ENCODE measurements around the gene PPP1R13B. TPM values are rescaled to one million over a fixed set of nuclear protein-coding genes. Genes with fewer than 3 reads are reported as not detected.

PPP1R13B gene
- total RNA-seq, 1 donor from 2014 or later, result 53.0 TPM

- DNase-seq (ENCODE audit: low spot score in 2 of 2, unreplicated experiment in 2 of 2), result no peak
- Mint-ChIP-seq H3K36me3 (no peaks in the 10 kb centered on the region), H3K4me3 (no peak overlapping the region), H3K27me3 (ENCODE audit: low read depth) (no peaks in the 10 kb centered on the region), H3K9me3 (no peaks in the 10 kb centered on the region), H3K27ac (peak overlapping the region; percentile 76), H3K4me1 (peaks cover 24% of the 10 kb centered on the region)
- TF ChIP-seq CTCF (IDR thresholded peaks at IDR 0.05; ENCODE audit: unreplicated experiment), result no peak
These were observed 19.6 kb upstream of the PPP1R13B start for GRCh38 chr14:103867020-103867419.

- no peaks in the 10 kb centered on the region for H3K9me3 Mint-ChIP-seq
- H3K4me1 Mint-ChIP-seq, result peaks cover 11% of the 10 kb centered on the region
- no peak for TF ChIP-seq CTCF (IDR thresholded peaks at IDR 0.05; ENCODE audit: unreplicated experiment)
- no peak for DNase-seq (ENCODE audit: low spot score in 2 of 2, unreplicated experiment in 2 of 2)
- H3K27ac Mint-ChIP-seq, result no peak overlapping the region
- no peaks in the 10 kb centered on the region for H3K36me3 Mint-ChIP-seq
- no peak overlapping the region for H3K4me3 Mint-ChIP-seq
- H3K27me3 Mint-ChIP-seq (ENCODE audit: low read depth), result no peaks in the 10 kb centered on the region
These were observed 15.9 kb upstream of the PPP1R13B start for GRCh38 chr14:103863245-103863644.

GRCh38 chr14:103862393-103862782 lies 15.0 kb upstream of the PPP1R13B start:
- TF ChIP-seq CTCF (IDR thresholded peaks at IDR 0.05; ENCODE audit: unreplicated experiment), result no peak
- peaks cover 3% of the 10 kb centered on the region for H3K4me1 Mint-ChIP-seq
- no peaks in the 10 kb centered on the region for H3K9me3 Mint-ChIP-seq
- H3K27ac Mint-ChIP-seq, result no peak overlapping the region
- H3K36me3 Mint-ChIP-seq, result no peaks in the 10 kb centered on the region
- no peaks in the 10 kb centered on the region for H3K27me3 Mint-ChIP-seq (ENCODE audit: low read depth)
- no peak for DNase-seq (ENCODE audit: low spot score in 2 of 2, unreplicated experiment in 2 of 2)
- H3K4me3 Mint-ChIP-seq, result no peak overlapping the region

GRCh38 chr14:103861413-103862392 lies 14.3 kb upstream of the PPP1R13B start:
- Mint-ChIP-seq H3K27me3 (ENCODE audit: low read depth) (no peaks in the 10 kb centered on the region), H3K4me3 (no peak overlapping the region), H3K27ac (no peak overlapping the region), H3K9me3 (no peaks in the 10 kb centered on the region), H3K4me1 (peaks cover 5% of the 10 kb centered on the region), H3K36me3 (no peaks in the 10 kb centered on the region)
- DNase-seq (ENCODE audit: low spot score in 2 of 2, unreplicated experiment in 2 of 2), result no peak
- no peak for TF ChIP-seq CTCF (IDR thresholded peaks at IDR 0.05; ENCODE audit: unreplicated experiment)

- Mint-ChIP-seq H3K36me3 (no peaks in the 10 kb centered on the region), H3K27ac (no peak overlapping the region)
These were observed 12.2 kb upstream of the PPP1R13B start for GRCh38 chr14:103859416-103860202.

More at GRCh38 chr14:103859416-103860202, 12.2 kb upstream of the PPP1R13B start:
- no peaks in the 10 kb centered on the region for H3K9me3 Mint-ChIP-seq
- no peak overlapping the region for H3K4me3 Mint-ChIP-seq
- peaks cover 24% of the 10 kb centered on the region for H3K4me1 Mint-ChIP-seq
- no peak for DNase-seq (ENCODE audit: low spot score in 2 of 2, unreplicated experiment in 2 of 2)
- no peak for TF ChIP-seq CTCF (IDR thresholded peaks at IDR 0.05; ENCODE audit: unreplicated experiment)
- no peaks in the 10 kb centered on the region for H3K27me3 Mint-ChIP-seq (ENCODE audit: low read depth)

Measured in mesothelial cell of epicardium (in vitro differentiated cells).